ENCODE data around the gene C3.
"Not testable (repeated sequence)": the region's sequence is repeated elsewhere in the genome, so short reads cannot be mapped to it uniquely, and the experiment has no call there.

The C3 gene
- 0.09 to 0.10 reads per million in 2 donors for total RNA-seq

DNA sequence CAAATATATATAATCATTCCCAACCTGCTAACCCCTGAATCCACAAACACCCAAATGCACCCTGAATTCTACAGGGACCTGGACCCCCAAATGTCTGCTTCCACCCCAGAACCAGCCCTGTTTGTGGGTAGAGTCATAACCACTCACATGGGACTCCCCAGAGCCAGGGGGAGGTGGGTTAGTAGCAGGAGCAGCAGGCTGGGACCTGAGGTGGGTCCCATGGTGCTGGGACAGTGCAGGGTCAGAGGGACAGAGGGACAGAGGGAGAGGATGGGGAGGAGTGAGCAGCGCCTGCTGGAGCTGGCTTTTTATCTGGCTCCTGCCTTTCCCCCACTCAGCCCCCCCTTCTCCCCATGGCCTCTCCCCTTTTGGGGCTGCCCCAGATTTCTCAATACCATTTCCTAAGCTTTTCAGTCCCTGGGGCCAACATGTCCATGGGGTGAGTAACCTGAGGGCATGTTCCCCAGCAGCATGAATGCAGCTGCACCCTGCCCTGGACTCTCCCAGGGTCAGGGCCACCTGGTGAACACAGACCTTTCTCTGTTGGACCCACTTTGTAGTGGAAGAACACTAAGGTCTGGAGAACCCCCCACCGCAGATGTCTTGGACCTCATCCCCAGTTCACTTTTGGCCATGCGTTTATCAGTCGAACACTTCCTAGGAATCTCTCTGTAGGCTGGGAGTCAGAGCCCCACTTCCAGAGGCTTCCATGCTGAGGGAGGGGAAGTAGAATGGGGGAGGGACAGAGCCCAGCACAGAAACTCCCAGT, at the start of gene C3:
C3 (minus strand) TSS at position 282 of the 769 bp plus-strand sequence; CDS start at position 221, 61 bp downstream.
- DNase-seq, result no peak

DNA sequence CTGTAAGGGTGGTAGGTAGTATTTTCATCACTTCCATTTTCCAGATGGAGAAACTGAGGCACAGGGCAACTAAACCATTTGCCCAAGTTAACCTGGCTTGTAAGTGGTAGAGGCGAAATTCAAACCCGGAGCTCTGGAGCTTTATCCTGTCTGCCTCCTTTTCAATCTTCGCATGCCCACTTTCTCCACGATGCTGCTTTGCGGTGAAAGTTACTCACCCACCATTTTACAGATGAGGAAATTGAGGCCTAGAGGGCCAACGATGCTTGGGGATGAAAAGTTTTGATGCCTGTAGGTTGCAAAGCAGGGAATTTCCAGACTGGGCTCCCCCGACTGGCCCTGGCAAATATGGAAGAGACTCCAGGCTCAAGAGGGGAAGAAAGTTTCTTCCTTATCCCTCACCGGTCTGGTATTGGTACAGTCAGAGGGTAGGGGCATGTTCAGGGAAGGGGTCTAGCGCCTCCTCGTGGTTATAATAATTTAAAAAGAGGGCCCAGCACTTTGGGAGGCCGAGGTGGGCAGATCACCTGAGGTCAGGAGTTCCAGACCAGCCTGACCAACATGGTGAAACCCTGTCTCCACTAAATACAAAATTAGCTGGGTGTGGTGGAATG, 48.7 kb upstream of the C3 start:
- no peak for DNase-seq

DNA sequence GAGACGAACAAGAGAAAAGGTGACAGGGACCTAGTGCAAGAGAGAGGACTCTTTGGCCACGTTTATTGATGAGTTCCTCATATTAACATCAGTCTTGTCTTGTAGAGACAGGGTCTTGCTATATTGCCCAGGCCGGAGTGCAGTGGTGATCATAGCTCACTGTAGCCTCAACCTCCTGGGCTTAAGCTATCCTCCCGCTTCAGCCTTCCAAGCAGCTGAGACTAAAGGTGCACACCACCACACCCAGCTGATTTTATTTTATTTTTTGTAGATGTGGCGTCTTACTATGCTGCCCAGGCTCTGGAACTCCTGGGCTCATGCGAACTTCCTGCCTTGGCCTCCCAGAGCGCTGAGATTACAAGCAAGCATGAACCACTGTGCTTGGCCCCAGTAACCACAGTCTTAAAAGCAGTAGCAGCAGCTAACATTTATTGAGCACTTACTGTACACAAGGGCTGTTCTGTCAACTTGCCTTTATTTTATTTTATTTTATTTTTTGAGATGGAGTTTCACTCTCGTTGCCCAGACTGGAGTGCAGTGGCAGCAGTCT, 47.9 kb upstream of the C3 start:
- no peak for DNase-seq

DNA sequence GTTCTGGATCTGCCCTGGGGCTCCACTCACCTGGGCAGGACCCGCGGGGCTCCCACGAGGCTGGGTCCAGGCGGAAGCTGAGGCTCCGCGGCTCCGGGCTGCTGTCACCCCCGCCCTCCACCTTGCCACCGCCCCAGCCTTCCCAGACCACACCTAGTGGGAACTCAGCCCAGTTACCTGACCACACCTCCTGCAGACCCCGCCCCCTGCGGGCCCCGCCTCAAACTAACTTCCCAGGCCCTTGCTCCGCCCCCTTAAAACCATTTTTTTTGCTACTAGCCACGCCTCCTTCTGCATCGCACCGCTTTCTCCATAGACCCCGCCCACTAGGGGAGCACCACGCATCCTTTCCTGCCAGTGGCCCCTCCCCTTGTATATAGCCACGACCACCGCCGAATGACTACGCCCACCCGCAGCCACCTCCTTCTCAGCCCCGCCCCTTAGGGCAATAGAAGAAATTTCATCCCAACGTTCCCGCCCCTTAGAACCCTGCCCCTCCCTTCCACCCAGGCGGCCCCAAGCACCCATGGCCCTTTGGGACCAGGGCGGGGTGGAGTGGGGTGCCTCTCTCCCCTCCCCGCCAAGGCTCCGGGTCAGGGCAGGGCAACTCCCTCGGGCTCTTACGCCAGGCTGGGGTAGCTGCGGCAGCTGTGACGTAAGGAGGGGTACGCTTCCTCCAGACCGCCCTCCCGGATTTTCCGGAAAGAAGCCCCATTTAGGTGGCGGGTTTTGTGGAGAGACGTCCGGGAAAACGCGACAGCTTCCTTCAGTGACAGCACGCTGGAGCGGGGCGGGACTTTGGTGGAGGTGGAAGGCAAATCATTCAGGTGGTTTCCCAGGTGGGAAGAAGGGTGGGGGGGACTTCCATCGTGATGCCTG, 47.1 kb upstream of the C3 start, which contains the start of gene SH2D3A:
SH2D3A (minus strand) TSS at position 79 of the 879 bp plus-strand sequence. CDS start 3,687 bp downstream, outside the sequence.
- DNase-seq, result peak; percentile 77

DNA sequence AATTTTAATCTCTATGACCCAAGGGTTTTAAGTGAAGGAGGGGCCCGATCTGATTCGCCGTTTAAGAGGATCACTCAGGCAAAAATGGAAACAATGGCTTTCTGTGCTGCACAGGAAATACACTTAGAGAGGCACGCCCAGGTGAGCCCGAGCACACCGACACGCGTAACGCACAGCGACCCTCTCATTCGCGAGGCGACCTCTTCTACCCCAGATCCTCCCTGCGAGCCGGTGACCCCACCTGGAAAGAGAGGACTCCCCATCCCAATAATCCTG, 46.6 kb upstream of the C3 start:
- no peak for DNase-seq

DNA sequence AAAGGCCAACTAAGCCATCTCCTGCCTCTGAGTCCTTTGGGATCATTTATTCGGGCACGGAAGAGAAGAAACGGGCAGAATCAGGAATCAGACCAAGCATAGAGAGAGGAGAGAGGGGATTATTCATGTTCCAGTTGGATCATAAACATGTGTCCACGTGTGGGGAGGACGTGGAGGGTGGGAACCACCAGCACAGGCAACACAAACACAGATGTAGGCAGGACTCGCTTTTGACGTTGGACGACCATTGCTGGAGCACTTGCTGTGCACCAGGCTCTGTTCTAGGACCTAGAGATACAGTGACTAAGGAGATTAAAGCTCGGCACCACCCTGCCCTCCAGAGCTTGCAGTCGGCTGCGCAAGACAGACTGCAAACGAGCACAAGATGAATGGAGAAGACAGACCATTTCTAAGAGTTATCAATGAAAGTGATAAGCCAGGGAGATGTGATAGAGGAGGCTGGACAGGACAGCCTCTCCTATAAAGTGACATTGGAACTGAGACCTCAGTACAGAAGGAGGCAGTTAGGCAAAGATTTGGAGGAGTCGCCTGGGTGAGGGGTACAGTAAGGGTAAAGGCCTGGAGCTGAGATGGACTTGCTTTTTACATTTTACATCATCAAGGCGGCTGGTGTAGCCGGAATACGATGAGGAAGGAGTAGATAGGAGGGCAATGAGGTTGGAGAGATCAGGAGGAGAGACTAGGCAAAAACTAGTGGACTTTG, 46.1 kb upstream of the C3 start:
- DNase-seq, result no peak

DNA sequence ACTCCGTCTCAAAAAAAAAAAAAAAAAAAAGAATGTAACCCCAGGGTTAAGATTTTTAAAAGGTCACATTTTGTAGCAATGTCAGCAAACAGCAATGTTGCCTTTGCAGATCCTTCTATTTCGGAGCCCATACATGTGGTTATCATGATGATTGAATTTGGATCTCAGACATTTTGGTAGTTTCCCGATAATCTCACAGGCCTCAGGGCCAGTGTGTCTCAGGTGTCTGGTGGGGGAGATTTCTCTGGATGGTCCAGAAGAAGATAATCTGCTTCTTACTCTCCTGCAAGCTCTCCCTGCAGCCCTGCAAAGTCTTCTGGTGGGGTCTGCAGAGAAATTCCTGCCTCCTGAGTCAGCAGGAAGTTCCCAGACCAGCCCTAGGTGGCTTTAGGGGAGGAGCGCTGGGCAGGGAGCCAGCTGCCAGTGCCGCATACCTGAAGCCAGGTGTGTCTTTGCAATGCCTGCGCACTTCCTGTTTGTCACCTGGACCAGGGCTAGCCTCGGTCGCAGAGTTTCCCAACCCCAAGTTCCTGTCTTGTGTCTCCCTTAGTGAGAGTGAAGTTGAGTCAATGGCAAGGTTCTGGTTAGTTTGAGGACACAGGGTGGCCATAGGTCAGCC, 45.4 kb upstream of the C3 start:
- no peak for DNase-seq

DNA sequence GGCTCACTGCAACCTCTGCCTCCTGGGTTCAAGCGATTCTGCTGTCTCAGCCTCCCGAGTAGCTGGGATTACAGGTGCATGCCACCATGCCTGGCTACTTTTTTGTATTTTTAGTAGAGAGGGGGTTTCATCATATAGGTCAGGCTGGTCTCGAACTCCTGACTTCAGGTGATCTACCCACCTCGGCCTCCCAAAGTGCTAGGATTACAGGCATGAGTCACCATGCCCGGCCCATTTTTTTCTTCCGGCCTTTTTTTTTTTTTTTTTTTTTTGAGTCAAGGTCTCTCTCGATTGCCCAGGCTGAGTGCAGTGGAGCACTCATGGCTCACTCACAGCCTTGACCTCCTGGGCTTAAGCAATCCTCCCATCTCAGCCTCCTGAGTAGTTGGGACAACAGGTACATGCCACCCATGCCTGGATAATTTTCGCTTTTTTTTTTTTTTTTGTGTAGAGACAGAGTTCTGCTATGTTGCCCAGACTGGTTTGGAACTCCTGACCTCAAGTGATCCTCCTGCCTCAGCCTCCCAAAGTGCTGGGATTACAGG, 41.9 kb upstream of the C3 start:
- not testable (repeated sequence) for DNase-seq

DNA sequence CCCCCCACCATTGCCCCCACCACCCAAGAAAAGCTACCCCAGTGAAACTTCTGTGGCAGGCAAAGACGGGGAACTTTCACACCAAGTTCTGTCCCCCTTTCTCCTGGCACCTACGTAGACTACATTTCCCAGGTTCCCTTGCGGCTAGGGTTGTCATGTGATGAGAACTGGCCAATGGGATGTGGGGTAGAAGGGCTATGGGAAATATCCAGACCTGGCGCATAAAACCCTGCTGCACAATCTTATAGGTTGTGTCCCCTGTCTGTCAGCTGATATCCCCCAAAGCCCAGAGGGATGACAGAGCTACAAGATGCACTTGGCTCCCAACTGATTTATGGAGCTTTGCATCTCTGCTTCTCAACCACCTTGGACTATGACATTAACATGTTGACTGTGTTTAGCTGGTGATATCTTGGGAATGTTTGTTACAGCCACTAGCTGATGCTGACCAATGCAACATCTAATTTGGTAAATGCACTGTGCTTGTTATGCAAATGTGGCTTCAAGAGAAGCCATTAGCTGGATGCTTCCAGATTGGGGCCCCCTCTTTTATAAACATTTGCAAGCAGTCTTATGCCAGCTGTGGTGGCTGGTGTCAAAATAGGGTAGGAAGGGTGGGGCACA, 40.7 kb upstream of the C3 start:
- no peak for DNase-seq

DNA sequence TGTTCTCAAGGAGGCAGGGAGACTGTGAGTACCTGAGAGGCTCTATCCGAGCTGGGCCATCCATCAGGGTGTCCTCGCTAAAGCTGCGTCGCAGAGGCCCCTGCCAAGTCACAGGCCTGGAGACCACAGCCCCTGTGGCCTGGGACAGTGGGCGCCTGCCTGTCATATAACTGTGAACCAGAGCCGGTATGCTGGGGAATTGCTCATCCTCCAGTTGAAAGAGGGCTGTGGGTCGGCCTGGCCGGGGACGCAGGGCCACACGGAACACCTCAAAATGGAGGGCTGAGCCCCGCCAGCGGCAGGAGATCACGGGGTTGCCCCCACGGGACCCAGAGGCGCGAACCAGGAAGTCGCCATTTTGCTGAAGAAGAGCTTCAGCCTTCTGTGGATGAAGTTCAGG, 40.2 kb upstream of the C3 start:
- DNase-seq, result no peak

DNA sequence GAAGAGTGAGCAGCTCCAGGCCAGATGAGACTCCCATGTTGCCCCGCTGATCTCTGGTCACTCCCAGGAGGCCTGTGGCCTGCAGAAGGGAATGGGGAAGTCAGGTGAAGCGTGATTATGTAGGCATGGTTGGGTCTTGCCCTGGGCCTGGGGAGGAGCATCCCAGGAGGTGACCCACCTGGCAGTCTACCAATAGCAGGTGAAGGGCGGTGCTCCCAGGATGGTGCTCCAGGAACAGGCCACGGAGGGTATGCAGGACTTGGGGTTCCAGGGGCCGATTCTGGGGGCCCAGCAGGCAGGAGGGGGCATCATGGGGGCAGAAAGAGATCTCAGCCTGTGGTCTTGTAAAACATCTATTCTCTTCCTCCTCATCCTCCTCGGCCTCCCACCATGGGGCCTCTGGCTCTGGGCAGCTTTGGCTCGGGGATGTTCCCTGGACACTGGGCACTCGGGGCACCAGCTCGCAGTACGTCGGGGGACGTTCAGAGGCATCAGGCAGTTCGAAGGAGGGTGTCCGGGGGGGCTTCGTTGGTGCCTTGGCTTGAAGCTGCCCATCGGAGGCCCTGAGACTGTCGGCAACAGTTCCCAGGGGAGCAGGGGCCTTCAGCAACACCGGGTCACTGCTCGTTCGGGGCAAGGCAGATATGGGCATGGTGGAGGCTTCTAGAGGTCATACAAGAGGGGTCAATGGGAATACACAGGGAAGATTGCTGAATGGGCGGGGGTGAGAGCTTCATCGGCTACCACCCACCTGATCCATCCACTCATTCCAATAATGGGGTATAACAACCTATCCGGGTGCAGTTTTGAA, 34.4 kb upstream of the C3 start:
- no peak for DNase-seq

DNA sequence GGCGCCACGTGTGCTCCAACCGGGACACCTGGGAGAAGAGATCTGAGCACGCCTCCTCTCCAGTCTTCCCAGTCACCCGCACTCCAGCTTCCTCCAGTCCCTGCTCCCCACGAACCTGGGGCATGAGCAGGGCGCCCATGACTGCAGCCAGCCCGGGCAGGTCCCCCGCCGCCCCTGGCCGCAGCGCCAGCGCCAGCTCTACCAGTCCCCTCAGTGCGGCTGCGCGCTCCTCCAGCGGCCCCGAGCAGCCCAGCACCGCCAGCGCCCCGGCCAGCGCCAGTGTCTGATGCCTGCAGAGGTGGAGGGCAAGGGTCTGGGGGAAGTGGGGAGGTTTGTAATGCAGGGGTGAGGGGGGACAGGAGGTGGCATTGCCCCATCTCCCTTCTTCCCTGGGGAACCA, 33.7 kb upstream of the C3 start:
- no peak for DNase-seq

DNA sequence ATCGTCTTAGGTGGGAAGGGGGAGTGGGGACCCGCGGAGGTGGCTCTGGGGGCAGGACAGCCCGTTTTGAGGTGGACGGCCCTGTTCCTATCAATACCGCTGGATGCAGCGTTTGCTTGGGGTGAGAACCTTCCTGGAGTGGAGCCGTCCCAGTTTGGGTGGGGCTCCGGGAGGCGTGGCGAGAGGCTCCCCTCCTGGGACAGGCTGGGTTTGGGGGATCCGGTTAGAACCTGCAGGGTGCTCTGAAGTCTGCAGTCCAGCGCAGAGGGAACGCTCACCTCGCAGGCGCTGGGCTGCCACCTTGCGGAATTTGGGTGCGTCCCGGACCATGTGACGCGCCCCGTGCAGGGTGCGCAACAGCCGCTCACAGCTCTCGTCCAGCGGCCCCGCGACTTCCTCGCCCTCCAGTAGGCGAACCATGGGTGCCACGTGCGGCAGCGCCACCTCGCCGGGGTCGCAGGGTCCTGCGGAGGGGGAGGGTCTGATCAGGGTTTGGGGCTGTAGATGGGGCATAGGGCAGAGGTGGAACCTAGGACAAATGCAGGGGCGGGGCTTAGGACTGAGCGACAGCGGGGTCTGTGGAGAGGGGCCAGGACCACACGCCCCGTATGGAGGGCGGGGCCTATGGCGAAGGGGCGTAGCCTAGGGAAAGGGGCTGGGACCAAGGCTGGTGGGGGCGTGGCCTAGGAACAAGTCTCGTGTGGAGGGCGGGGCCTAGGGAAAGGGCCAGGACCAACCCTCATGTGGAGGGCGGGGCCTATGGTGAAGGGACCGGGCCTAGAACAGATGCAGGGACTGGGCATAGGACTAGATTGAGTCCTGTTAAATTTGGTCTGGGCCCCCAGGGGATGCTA, 33.0 kb upstream of the C3 start:
- no peak for DNase-seq

DNA sequence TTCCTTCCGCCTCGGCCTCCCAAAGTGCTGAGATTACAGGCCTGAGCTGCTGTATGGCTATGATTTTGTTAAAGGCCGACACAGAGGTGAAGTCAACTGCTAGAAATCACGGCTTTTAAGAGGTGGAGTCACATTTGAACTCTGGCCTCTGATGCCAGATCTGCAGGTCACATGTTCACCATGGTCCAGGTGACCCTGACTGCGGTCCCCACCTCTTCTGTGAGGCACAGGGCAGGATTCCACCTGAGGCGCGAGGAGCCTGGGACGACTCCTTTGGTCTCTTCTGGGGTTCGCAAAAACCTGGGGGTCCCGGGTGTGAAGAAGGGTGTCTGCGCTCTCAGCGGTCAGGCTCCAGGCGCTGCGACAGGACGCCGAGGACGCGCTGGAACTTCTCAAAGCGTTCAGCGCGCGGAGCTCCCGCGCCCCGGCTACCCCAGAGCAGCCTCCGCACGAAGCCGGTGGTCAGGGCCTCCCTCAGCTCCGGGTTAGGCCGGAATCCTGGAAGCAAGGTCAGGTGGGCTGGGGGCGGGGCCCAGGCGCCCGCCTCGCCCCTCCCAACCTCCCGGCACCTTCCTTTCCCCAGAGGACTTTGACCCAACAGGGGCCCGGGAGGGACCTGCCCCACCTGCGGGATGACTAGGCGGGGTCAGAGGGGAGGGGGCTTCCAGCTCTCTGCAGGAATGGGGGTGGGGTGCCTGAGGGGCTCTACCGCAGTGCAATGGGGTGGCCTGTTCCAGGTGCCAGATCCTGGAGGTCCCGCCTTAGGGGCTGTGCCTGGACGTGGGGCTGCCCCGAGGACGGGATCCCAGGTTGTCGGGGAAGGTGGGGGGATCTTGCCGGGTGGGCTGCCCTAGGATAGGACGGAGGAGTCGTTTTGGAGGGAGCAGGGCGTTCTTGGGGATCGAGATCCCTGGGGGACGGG, 32.1 kb upstream of the C3 start:
- DNase-seq, result no peak

DNA sequence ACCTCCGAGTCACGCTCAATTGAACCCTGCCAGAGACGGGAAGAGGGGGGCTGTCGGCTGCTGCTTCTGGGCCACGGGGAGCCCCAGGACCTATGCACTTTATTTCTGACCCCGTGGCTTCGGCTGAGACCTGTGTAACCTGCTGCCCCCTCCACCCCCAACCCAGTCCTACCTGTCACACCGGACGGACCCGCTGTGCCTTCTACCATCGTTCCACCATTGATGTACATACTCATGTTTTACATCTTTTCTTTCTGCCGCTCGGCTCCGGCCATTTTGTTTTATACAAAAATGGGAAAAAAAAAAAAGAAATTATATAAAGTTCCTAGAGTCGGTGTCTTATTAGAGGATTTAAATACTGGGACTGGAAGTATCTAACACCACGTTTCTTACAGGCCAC, 30.7 kb upstream of the C3 start:
- no peak for DNase-seq

DNA sequence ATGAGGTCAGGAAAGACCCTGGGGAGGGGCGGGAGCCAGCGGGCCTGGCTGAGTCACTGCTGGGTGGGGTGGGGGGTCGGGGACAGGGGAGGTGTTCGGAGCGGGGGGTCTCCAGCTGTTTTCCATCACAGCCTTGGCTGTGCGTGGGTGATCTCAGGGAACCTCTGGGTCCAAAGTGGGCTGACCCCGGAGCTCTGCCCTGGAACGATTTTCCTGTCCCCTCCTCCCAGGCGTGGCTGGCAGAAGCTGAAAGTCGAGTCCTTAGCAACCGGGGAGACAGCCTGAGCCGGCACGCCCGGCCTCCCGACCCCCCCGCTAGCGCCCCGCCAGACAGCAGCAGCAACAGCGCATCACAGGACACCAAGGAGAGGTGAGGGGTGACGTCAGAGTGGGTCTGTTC, 29.6 kb upstream of the C3 start:
- no peak for DNase-seq

DNA sequence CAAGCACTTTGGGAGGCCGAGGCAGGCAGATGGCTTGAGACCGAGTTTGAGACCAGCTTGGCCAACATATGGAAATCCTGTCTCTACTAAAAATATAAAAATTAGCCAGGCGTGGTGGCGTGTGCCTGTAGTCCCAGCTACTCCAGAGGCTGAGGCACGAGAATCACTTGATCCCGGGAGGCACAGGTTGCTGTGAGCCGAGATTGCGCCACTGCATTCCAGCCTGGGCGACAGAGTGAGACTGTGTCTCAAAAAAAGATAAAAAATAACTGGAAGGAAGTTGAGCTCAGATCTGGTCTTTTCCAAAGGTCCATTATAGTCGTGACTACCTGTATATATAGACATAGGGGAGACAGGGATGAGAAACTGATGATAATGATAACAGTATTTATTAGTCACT, 28.1 kb upstream of the C3 start:
- DNase-seq, result not testable (repeated sequence)

DNA sequence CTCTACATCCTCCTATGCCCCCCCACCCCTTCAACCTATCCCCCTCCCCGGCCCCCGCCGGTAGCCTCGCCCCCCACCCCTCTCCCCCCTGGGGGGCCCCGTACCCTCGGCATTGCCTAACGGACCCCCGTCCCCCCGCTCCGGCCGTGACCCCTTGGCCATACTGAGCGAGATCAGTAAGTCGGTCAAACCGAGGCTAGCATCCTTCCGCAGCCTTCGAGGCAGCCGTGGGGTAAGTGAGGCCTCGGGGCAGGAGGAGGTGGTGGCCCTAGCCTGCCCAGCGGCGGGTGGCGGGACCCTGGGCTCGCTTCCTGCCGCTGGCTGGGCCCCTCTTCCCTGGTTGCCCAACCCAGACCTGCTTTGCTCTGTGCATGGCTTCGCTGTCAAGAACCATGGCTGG, 25.5 kb upstream of the C3 start:
- no peak for DNase-seq

Data from activated gamma-delta T cell (primary cell).